Activated CD8-positive, alpha-beta T cell treated with anti-CD3 and anti-CD28 coated beads, Interleukin-2, amount 10 ng/mL, durations not matched to agents 7 days and 5 days (primary cell): ENCODE results near the gene USP5. TPM values are rescaled to one million over a fixed set of nuclear protein-coding genes. Genes with fewer than 3 reads are reported as not detected.

ENCODE experiments used
- ATAC-seq: fragments of 150-1000 bp; cut with Tn5 transposase; one replicate; pipeline ENCODE4 v1.10.0; 2021; ENCODE audit warnings: moderate library complexity
- CTCF ChIA-PET: fragments of 350-600 bp; sonication (Branson Sonifier 250); formaldehyde crosslinking; loops from one replicate; lab custom pipeline; 2021; ENCODE audit warnings: antibody characterized with exemption; lab: Charles Lee
- POLR2A ChIA-PET: fragments of 350-600 bp; sonication (Branson Sonifier 250); formaldehyde crosslinking; loops from one replicate; lab custom pipeline; 2021; ENCODE audit warnings: antibody characterized with exemption; lab: Charles Lee
- DNase-seq: peaks from one replicate; pipeline ENCODE4 v3.0.0-alpha.2; 2020
- H3K27ac Mint-ChIP-seq: one replicate; pipeline ENCODE4 v1.8.0; 2021; ENCODE audit warnings: mild to moderate bottlenecking, mixed read lengths
- H3K27me3 Mint-ChIP-seq: one replicate; pipeline ENCODE4 v1.8.0; 2021; ENCODE audit warnings: low read depth, mixed read lengths
- H3K36me3 Mint-ChIP-seq: one replicate; pipeline ENCODE4 v1.8.0; 2021; ENCODE audit warnings: low read depth, mixed read lengths
- H3K4me1 Mint-ChIP-seq: one replicate; pipeline ENCODE4 v1.8.0; 2021; ENCODE audit warnings: low read depth, mixed read lengths
- H3K4me3 Mint-ChIP-seq: one replicate; pipeline ENCODE4 v1.8.0; 2021; ENCODE audit warnings: mild to moderate bottlenecking, mixed read lengths
- H3K9me3 Mint-ChIP-seq: one replicate; pipeline ENCODE4 v1.8.0; 2022; ENCODE audit warnings: mixed read lengths; ENCODE audit not compliant: insufficient read depth
- total RNA-seq, 2 experiments: library from RNA; stranded (reverse); gene quantifications; one replicate each; pipeline ENCODE4 v1.2.3, GENCODE V29; 2021

USP5 gene
- total RNA-seq, 2 experiments from 2014 or later, result 105 to 108 TPM

DNA sequence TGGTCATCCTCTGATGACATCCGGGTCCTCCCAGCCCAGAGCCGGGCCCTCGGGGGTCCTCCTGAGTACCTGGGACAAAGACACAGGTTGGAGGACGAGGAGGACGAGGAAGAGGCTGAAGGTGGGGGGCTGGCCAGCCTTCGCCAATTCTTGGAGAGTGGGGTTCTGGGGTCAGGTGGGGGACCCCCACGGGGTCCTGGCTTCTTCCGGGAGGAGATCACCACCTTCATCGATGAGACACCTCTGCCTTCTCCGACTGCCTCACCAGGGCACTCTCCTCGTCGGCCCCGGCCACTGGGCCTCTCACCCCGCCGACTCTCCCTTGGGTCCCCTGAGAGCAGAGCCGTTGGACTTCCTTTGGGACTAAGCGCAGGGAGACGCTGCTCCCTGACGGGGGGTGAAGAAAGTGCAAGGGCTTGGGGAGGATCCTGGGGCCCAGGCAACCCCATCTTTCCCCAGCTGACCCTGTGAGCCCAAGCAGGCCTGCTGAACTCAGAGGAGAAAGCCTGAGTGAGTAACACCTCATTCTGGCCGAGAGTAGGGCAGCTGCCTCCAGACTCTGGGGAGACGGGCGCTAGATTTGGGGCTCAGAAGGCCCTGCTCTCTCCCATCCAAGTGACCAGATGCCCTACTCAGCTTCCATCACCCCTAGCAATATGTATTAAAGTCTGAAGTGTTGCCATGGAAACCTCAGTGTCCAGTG, 25.1 kb upstream of the USP5 start:
- Mint-ChIP-seq H3K27me3 (peaks cover 74% of the 10 kb centered on the region), H3K4me1 (peaks cover 29% of the 10 kb centered on the region), H3K4me3 (peak overlapping the region; percentile 37), H3K36me3 (no peaks in the 10 kb centered on the region), H3K27ac (no peak overlapping the region), H3K9me3 (no peaks in the 10 kb centered on the region)
- no peak for ATAC-seq
- ChIA-PET CTCF (interaction anchor here (0.9 to 10.3 kb wide), 13 partner anchors 8 to 74 kb away, joined by 3 to 116 read pairs (median 4); partner anchors contain the start of genes CD4, CDCA3, MLF2 and USP5), POLR2A (no interaction called here)
- no peak for DNase-seq

GRCh38 chr12:6827437-6827911, 24.5 kb upstream of the USP5 start:
- peaks cover 24% of the 10 kb centered on the region for H3K4me1 Mint-ChIP-seq
- H3K36me3 Mint-ChIP-seq, result no peaks in the 10 kb centered on the region
- ChIA-PET CTCF (interaction anchor here (0.9 to 10.3 kb wide), 6 partner anchors 8 to 74 kb away, joined by 3 to 116 read pairs (median 4); partner anchors contain the start of gene MLF2), POLR2A (no interaction called here)
- DNase-seq, result peak; percentile 56
- no peak overlapping the region for H3K27ac Mint-ChIP-seq
- H3K9me3 Mint-ChIP-seq, result no peaks in the 10 kb centered on the region
- ATAC-seq, result no peak
- H3K4me3 Mint-ChIP-seq, result peak overlapping the region; percentile 37
- peaks cover 68% of the 10 kb centered on the region for H3K27me3 Mint-ChIP-seq

DNA sequence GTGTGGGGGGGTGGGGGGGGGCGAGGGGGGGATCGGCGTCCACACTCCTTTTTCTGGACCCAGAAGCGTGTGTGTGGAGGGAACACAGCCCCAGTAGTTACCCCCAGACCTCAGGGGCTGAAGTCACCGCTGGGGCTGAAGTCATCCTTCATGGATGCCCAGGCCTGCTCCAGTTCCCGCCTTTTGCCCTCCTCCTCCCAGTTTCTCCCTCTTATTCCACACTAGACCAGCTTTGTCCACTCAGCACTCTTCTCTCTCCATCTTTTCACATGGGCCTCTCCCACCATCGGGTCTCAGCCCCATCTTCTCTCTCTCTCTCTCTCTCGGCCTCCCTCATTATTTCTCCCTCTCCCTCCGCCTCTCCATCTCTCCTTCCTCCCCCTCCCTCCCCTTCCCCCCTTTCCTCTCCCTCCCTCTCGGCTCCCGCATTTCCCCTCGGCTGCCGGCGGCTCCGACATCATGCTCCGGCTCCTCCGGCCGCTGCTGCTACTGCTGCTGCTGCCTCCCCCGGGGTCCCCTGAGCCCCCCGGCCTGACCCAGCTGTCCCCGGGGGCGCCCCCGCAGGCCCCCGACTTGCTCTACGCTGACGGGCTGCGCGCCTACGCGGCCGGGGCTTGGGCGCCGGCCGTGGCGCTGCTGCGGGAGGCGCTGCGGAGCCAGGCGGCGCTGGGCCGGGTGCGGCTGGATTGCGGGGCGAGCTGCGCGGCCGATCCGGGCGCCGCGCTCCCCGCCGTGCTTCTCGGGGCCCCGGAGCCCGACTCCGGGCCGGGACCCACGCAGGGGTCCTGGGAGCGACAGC, 23.8 kb upstream of the USP5 start, which contains the start of gene P3H3:
P3H3 (plus strand) TSS at position 426 of the 799 bp plus-strand sequence; CDS start at position 460, 34 bp downstream.
- Mint-ChIP-seq H3K4me3 (peak within 1 kb of the TSS; percentile 66), H3K27ac (no peak within 1 kb of the TSS), H3K27me3 (peaks cover 62% of the 10 kb centered on the region), H3K36me3 (no peaks in the 10 kb centered on the region), H3K9me3 (no peaks in the 10 kb centered on the region), H3K4me1 (peaks cover 24% of the 10 kb centered on the region)
- ChIA-PET CTCF (interaction anchor here (0.9 to 10.3 kb wide), 11 partner anchors 8 to 207 kb away, joined by 3 to 116 read pairs (median 3); partner anchors contain the start of genes MLF2 and SPSB2), POLR2A (interaction anchor here (0.7 to 1.6 kb wide), 6 partner anchors 23 to 208 kb away, joined by 3 to 6 read pairs (median 4); partner anchors contain the start of genes C12orf57, CDCA3, PTMS and RNU7-1)
- ATAC-seq, result peak; percentile 69
- DNase-seq, result no peak

- Mint-ChIP-seq H3K36me3 (no peaks in the 10 kb centered on the region), H3K27me3 (peaks cover 57% of the 10 kb centered on the region), H3K4me3 (peak overlapping the region; percentile 66), H3K27ac (no peak overlapping the region), H3K9me3 (no peaks in the 10 kb centered on the region), H3K4me1 (peaks cover 24% of the 10 kb centered on the region)
- CTCF ChIA-PET, result interaction anchor here (0.9 to 10.3 kb wide), 7 partner anchors 37 to 208 kb away, joined by 3 to 116 read pairs (median 3); partner anchors contain the start of genes MLF2 and SPSB2
- POLR2A ChIA-PET, result interaction anchor here (0.7 to 1.6 kb wide), 7 partner anchors 22 to 209 kb away, joined by 3 to 6 read pairs (median 4); partner anchors contain the start of genes C12orf57, CDCA3, PTMS and RNU7-1
- ATAC-seq (peak; percentile 52), DNase-seq (no peak)
Measured at GRCh38 chr12:6828781-6829535, 23.0 kb upstream of the USP5 start.

DNA sequence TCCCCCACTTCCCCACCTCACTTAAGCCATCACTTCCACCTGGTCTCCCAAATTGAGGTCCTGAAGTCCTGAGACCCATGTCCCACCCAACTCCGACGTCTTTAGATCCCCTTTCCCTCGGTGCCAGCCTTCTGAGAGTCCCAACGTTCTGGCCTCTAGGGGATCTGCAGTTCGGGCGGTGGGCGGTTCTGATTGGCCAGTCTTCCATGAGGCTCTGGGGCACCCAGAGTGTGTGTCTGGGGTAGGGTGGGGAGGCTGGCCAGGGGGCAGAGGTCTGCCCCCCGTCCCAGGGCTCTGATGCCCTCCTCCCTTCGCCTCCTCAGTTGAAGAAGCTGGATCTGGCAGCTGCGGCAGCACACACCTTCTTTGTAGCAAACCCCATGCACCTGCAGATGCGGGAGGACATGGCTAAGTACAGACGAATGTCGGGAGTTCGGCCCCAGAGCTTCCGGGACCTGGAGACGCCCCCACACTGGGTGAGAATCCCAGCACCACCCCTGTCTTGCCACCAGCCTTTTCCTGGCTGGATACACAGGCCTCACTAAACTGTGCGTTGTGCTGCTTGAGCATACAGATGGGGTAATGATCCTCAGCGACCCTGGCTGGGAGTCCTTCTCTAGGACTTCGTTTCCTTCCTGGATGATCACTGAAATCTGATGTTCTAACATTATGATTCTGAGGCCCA, 22.3 kb upstream of the USP5 start:
- Mint-ChIP-seq H3K9me3 (no peaks in the 10 kb centered on the region), H3K4me3 (peak overlapping the region; percentile 66), H3K27ac (no peak overlapping the region), H3K27me3 (peaks cover 53% of the 10 kb centered on the region), H3K36me3 (no peaks in the 10 kb centered on the region), H3K4me1 (peaks cover 24% of the 10 kb centered on the region)
- ATAC-seq, result no peak
- POLR2A ChIA-PET, result interaction anchor here (0.7 to 1.5 kb wide), 5 partner anchors 32 to 140 kb away, joined by 3 to 6 read pairs (median 4); partner anchors contain the start of genes C12orf57, PTMS, RNU7-1 and ZNF384
- DNase-seq, result no peak
- CTCF ChIA-PET, result interaction anchor here (0.9 to 10.3 kb wide), 7 partner anchors 40 to 209 kb away, joined by 3 to 116 read pairs (median 3); partner anchors contain the start of genes MLF2 and SPSB2

DNA sequence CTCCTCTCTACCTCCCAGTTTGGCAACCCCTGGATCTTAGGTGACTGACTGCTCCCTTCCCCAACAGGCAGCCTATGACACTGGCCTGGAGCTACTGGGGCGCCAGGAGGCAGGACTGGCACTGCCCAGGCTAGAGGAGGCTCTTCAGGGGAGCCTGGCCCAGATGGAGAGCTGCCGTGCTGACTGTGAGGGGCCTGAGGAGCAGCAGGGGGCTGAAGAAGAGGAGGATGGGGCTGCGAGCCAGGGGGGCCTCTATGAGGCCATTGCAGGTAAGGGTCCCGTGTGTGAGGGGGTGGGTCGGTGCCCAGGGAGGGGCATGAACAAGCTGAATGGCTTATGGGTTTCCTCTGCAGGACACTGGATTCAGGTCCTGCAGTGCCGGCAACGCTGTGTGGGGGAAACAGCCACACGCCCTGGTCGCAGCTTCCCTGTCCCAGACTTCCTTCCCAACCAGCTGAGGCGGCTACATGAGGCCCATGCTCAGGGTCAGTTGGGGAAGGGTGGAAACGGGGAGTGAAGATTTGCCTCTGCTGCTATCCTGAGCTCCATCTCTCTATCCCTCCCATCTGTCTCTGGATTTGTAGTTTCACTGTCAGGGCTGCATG, 21.6 kb upstream of the USP5 start:
- H3K27ac Mint-ChIP-seq, result no peak overlapping the region
- CTCF ChIA-PET, result interaction anchor here (1.1 kb wide), 3 partner anchors 61 to 77 kb away, joined by 3 to 5 read pairs (median 4); partner anchors contain the start of gene MLF2
- H3K27me3 Mint-ChIP-seq, result peaks cover 49% of the 10 kb centered on the region
- no peaks in the 10 kb centered on the region for H3K9me3 Mint-ChIP-seq
- ATAC-seq (no peak), DNase-seq (no peak)
- POLR2A ChIA-PET, result interaction anchor here (0.6 to 1.0 kb wide), 2 partner anchors 41 to 56 kb away, joined by 3 read pairs; no protein-coding TSS in a partner anchor
- H3K4me3 Mint-ChIP-seq, result no peak overlapping the region
- H3K4me1 Mint-ChIP-seq, result peaks cover 21% of the 10 kb centered on the region
- no peaks in the 10 kb centered on the region for H3K36me3 Mint-ChIP-seq

DNA sequence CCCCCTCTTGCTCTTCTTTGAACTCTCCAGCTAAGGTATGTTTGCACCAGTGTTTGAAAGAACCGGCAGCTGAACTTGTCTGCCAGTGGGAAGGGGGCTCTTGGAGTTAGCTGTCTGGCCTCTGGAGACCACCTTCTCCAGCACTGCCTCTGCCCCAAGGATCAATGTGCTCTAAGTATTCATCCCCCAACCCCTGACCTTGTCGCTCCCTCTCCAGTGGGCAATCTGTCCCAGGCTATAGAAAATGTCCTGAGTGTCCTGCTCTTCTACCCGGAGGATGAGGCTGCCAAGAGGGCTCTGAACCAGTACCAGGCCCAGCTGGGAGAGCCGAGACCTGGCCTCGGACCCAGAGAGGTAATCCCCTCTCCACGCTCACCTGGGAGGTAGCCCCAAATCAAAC, 21.0 kb upstream of the USP5 start:
- ChIA-PET CTCF (interaction anchor here (1.1 kb wide), 2 partner anchors 60 to 77 kb away, joined by 4 to 5 read pairs; partner anchors contain the start of gene MLF2), POLR2A (interaction anchor here (0.6 to 1.0 kb wide), 2 partner anchors 41 to 56 kb away, joined by 3 read pairs; no protein-coding TSS in a partner anchor)
- Mint-ChIP-seq H3K4me1 (peaks cover 20% of the 10 kb centered on the region), H3K27me3 (peaks cover 46% of the 10 kb centered on the region), H3K9me3 (no peaks in the 10 kb centered on the region), H3K4me3 (no peak overlapping the region), H3K36me3 (no peaks in the 10 kb centered on the region), H3K27ac (no peak overlapping the region)
- DNase-seq (no peak), ATAC-seq (no peak)

DNA sequence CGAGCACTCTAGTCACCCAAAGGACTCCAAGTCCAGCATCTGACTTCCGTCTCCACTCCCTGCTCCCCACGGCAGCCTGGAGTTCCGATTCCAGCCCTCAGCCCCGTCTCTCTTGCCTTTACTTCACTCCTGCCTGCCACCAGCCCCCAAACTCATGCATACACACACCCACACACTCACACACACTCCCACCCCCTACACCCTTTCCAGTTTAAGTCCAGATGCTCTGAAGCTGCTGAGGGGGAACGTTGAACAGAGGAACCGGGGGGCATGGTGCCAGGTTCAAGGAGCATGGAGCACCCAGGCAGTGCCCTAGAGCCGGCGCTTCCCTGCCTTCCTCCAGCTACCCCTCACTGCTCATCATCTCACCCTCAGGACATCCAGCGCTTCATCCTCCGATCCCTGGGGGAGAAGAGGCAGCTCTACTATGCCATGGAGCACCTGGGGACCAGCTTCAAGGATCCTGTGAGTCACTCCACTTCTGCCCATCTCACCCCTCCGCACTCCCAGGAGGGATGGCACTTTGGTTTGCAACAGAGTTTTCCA, 20.4 kb upstream of the USP5 start:
- no peaks in the 10 kb centered on the region for H3K9me3 Mint-ChIP-seq
- ChIA-PET POLR2A (no interaction called here), CTCF (interaction anchor here (4.1 to 9.2 kb wide), 2 partner anchors 18 to 78 kb away, joined by 35 to 130 read pairs; partner anchors contain the start of genes CDCA3, MLF2 and USP5)
- no peak overlapping the region for H3K4me3 Mint-ChIP-seq
- no peak for DNase-seq
- H3K27ac Mint-ChIP-seq, result no peak overlapping the region
- peaks cover 20% of the 10 kb centered on the region for H3K4me1 Mint-ChIP-seq
- no peak for ATAC-seq
- no peaks in the 10 kb centered on the region for H3K36me3 Mint-ChIP-seq
- peaks cover 41% of the 10 kb centered on the region for H3K27me3 Mint-ChIP-seq

DNA sequence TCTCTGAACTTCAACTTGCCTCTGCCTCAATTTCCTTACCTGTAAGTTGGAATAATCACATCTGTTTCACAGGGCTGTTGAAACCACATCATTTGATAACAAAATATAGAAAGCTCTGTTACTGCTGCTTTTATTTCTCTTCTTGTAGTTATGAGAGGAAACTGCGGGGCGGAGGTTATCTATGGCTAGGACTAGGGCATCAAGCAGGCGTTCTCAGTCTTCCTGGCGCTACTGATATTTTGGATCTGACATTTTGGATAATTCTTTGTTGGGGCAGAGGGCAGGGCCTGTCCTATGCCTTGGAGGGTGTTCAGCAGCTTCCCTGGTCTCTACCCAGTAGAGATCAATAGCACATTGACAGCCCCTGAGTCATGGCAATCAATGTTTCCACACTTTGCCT, 19.8 kb upstream of the USP5 start:
- ATAC-seq (no peak), DNase-seq (no peak)
- CTCF ChIA-PET, result interaction anchor here (1.4 to 9.2 kb wide), 4 partner anchors 17 to 108 kb away, joined by 3 to 130 read pairs (median 20); partner anchors contain the start of genes CDCA3, COPS7A, MLF2 and PTMS
- Mint-ChIP-seq H3K4me3 (no peak overlapping the region), H3K9me3 (no peaks in the 10 kb centered on the region), H3K36me3 (no peaks in the 10 kb centered on the region), H3K27ac (no peak overlapping the region), H3K4me1 (peaks cover 20% of the 10 kb centered on the region), H3K27me3 (peaks cover 37% of the 10 kb centered on the region)
- POLR2A ChIA-PET, result interaction anchor here (1.4 to 1.5 kb wide), 2 partner anchors 20 to 79 kb away, joined by 3 to 6 read pairs; partner anchors contain the start of genes MLF2 and USP5
